WERI-Rb-1 (cell line): ENCODE data around the gene SETD1B.
A peak's percentile ranks its signal among the peaks of the same experiment; 100 is the strongest.
"Not testable (repeated sequence)": the region's sequence is repeated elsewhere in the genome, so short reads cannot be mapped to it uniquely, and the experiment has no call there.

ENCODE experiments used
- DNase-seq: peaks from one replicate; pipeline ENCODE4 v3.0.0-alpha.2; 2020
- H3K27ac ChIP-seq: fragments of 250-450 bp; sonication (Bioruptor Pico); 2 replicates; pipeline ENCODE4 v1.5.1; 2020; ENCODE audit warnings: mild to moderate bottlenecking, moderate library complexity
- H3K27me3 ChIP-seq: fragments of 250-450 bp; sonication (Bioruptor Pico); 2 replicates; pipeline ENCODE4 v1.5.1; 2021; ENCODE audit warnings: mild to moderate bottlenecking, low read depth, moderate library complexity; ENCODE audit not compliant: insufficient read depth, severe bottlenecking
- H3K36me3 ChIP-seq: fragments of 250-450 bp; sonication (Bioruptor Pico); 2 replicates; pipeline ENCODE4 v1.5.1; 2020; ENCODE audit warnings: mild to moderate bottlenecking, moderate library complexity
- H3K4me3 ChIP-seq: 2 replicates; pipeline ENCODE4 v1.5.1; 2011; ENCODE audit warnings: low read depth, mild to moderate bottlenecking, control low read depth, low read length
- H3K9me3 ChIP-seq: fragments of 250-450 bp; sonication (Bioruptor Pico); 2 replicates; pipeline ENCODE4 v1.5.1; 2021; ENCODE audit warnings: mild to moderate bottlenecking, moderate library complexity; ENCODE audit not compliant: severe bottlenecking
- TF ChIP-seq, protein P1 (sequence below): IDR thresholded peaks from 2 replicates; pipeline ENCODE4 v1.5.1; 2011; ENCODE audit warnings: low read depth, mild to moderate bottlenecking, control low read depth, inconsistent platforms, low read length

SETD1B gene

DNA sequence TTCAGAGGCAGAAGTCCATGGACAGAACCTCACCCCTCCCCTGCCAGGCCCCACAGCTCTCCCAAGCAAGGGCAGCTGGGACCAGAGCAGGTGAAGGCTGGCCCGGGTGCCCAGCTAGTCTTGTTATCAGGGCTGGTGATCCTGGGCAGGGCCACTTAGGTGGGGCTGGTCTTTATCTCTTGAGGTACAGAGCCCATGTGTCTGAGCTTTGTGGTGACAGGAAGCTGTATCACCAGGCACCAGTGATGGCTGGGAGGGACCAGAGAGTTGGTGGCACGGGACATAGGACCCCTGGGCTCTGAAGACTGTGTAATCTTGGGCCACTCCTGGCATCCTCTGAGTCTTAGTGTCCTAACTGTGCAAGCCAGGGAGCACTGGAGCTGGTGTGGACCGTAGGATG is 67.7 kb downstream of the SETD1B start:
- no peak for DNase-seq
- Histone ChIP-seq H3K9me3 (no peaks in the 10 kb centered on the region), H3K36me3 (no peaks in the 10 kb centered on the region), H3K4me3 (no peak overlapping the region), H3K27ac (no peak overlapping the region), H3K27me3 (no peaks in the 10 kb centered on the region)
- TF ChIP-seq, protein P1, sequence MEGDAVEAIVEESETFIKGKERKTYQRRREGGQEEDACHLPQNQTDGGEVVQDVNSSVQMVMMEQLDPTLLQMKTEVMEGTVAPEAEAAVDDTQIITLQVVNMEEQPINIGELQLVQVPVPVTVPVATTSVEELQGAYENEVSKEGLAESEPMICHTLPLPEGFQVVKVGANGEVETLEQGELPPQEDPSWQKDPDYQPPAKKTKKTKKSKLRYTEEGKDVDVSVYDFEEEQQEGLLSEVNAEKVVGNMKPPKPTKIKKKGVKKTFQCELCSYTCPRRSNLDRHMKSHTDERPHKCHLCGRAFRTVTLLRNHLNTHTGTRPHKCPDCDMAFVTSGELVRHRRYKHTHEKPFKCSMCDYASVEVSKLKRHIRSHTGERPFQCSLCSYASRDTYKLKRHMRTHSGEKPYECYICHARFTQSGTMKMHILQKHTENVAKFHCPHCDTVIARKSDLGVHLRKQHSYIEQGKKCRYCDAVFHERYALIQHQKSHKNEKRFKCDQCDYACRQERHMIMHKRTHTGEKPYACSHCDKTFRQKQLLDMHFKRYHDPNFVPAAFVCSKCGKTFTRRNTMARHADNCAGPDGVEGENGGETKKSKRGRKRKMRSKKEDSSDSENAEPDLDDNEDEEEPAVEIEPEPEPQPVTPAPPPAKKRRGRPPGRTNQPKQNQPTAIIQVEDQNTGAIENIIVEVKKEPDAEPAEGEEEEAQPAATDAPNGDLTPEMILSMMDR, result no peak

DNA sequence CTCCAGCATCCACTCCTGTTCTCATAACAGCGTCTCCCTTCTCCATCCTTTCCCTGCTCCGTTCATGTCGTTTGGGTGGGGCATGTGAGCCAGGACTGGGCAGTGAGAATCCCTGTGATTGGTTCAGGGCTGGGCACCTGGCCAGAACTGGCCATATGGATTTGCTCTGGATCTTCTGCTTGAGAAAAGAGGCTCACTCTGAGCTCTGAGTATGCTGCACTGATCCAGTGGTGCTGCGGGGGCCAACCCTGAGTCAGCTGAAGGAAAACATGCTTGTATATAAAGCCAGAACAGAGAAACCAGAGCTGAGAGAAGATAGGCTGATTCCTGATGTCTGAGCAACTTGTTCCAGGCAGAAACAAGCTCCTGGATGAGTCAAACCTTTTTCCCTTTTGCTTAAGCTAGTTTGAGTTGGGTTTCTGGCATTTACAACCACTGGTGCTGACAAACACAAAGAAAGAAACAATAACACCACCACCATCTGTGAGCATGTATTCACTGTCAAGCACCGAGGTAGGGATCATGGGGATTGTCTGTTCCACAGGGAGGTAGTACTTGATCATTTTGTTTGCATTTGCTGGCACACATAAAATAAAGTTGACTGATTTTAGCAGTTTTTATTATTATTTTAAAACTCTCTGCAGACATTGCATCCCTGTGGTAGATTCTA is 68.9 kb downstream of the SETD1B start:
- H3K27me3 ChIP-seq, result no peaks in the 10 kb centered on the region
- no peaks in the 10 kb centered on the region for H3K9me3 ChIP-seq
- no peaks in the 10 kb centered on the region for H3K36me3 ChIP-seq
- no peak overlapping the region for H3K27ac ChIP-seq
- H3K4me3 ChIP-seq, result no peak overlapping the region
- TF ChIP-seq, protein P1, result no peak
- DNase-seq, result peak; percentile 53

GRCh38 chr12:121873216-121873569 is 69.4 kb downstream of the SETD1B start:
- Histone ChIP-seq H3K9me3 (no peaks in the 10 kb centered on the region), H3K36me3 (no peaks in the 10 kb centered on the region), H3K27me3 (no peaks in the 10 kb centered on the region), H3K27ac (no peak overlapping the region), H3K4me3 (no peak overlapping the region)
- TF ChIP-seq, protein P1, result no peak
- no peak for DNase-seq

DNA sequence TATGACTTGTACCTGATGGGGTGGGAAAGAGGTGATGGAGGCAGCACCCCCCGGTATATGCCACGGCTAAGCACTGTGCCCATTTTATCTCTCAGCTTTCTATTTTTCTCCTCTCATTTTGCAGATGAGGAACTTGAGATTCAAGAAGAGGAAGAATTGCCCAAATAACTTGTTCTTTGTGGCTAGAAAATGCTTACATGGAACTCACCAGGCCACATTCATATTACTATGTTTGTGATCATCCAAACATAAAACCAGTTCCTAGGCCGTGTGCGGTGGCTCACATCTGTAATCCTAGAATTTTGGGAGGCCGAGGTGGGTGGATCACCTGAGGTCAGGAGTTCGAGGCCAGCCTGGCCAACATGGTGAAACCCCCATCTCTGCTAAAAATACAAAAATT is 70.3 kb downstream of the SETD1B start:
- H3K27ac ChIP-seq, result no peak overlapping the region
- H3K36me3 ChIP-seq, result no peaks in the 10 kb centered on the region
- H3K27me3 ChIP-seq, result no peaks in the 10 kb centered on the region
- no peak overlapping the region for H3K4me3 ChIP-seq
- TF ChIP-seq, protein P1, result no peak
- no peaks in the 10 kb centered on the region for H3K9me3 ChIP-seq
- DNase-seq, result no peak

DNA sequence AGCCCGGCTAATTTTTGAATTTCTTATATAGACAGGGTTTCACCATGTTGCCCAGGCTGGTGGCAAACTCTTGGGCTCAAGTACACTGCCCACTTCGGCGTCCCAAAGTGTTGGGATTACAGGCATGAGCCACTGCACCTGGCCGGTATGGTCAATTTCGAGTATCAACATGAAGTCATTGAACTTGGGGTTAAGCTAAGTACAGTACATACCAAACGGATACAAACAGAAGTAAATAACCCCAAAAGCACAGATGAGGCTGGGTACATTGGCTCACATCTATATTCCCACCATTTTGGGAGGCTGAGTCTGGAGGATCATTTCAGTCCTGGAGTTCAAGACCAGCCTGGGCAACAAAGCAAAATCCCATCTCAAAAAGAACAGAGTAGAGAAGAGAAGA is 71.8 kb downstream of the SETD1B start:
- Histone ChIP-seq H3K27me3 (no peaks in the 10 kb centered on the region), H3K36me3 (no peaks in the 10 kb centered on the region), H3K9me3 (no peaks in the 10 kb centered on the region), H3K27ac (no peak overlapping the region), H3K4me3 (no peak overlapping the region)
- DNase-seq, result no peak
- TF ChIP-seq, protein P1, result no peak

DNA sequence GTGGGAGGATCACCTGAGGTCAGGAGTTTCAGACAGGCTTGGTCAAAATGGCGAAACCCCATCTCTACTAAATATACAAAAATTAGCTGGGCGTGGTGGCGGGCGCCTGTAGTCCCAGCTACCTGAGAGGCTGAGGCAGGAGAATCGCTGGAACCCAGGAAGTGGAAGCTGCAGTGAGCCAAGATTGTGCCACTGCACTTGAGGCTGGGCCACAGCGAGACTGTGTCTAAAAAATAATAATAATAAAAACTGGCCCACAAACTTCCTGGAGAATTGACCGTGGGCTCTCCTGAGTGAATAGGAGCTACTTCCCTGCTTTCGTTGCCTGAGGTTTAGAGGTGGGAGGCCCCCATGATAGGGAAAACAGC is 72.3 kb downstream of the SETD1B start:
- not testable (repeated sequence) for H3K36me3 ChIP-seq, H3K27ac ChIP-seq, H3K27me3 ChIP-seq, DNase-seq, H3K9me3 ChIP-seq, H3K4me3 ChIP-seq
